ENCODE results near the gene FIBP. TPM values are rescaled to one million over a fixed set of nuclear protein-coding genes. Genes with fewer than 3 reads are reported as not detected.
"Not testable (repeated sequence)": the region's sequence is repeated elsewhere in the genome, so short reads cannot be mapped to it uniquely, and the experiment has no call there.

Gene FIBP
- total and polyA plus RNA-seq, 2 of the 8 experiments (the other 6 are each of a cell fraction or from before 2014, with no cell fraction given) = 74.3 to 173 TPM

- H3K56ac ChIP-seq (replicated peaks; ENCODE audit: insufficient read length, low read depth, low read length); H2AK5ac ChIP-seq (ENCODE audit: low read depth, low read length); H3K9me3 ChIP-seq (ENCODE audit: insufficient read depth in 2 of 2, low read depth in 1 of 2, low read length in 1 of 2); H3K23ac ChIP-seq (ENCODE audit: insufficient read length); H3K79me2 ChIP-seq (ENCODE audit: control insufficient read depth in 1 of 2, insufficient read depth in 2 of 2, low read length in 2 of 2); FAIRE-seq; H2BK5ac ChIP-seq (ENCODE audit: low read depth, low read length); H4K20me1 ChIP-seq (replicated peaks in 1 of 2; ENCODE audit: control insufficient read depth in 1 of 2, insufficient read depth in 2 of 2, low read length in 2 of 2); H4K91ac ChIP-seq (replicated peaks; ENCODE audit: insufficient read length, low read length); H3K36me3 ChIP-seq (ENCODE audit: control insufficient read depth in 2 of 4, insufficient read depth in 4 of 4, low read length in 3 of 4); H4K8ac ChIP-seq (ENCODE audit: extremely low read depth, insufficient read depth, low read length); H4K5ac ChIP-seq (ENCODE audit: insufficient read length, low read depth, low read length); H2BK120ac ChIP-seq (replicated peaks; ENCODE audit: low read depth, low read length); H2AFZ ChIP-seq (ENCODE audit: low read length); H3K18ac ChIP-seq (ENCODE audit: extremely low read depth, low read length); H3K14ac ChIP-seq (ENCODE audit: insufficient read length); H3K79me1 ChIP-seq (ENCODE audit: low read depth, low read length); H3K4ac ChIP-seq (replicated peaks; ENCODE audit: insufficient read length, low read depth, low read length); H2BK20ac ChIP-seq (ENCODE audit: low read length); DNase-seq (ENCODE audit: low read depth in 1 of 2, low spot score in 2 of 2); H3K27ac ChIP-seq (ENCODE audit: low read depth, low read length); H2BK15ac ChIP-seq (ENCODE audit: low read length): not testable (repeated sequence)
- Histone ChIP-seq H3K4me1 (replicated peaks in 1 of 4; ENCODE audit: control insufficient read depth in 3 of 4, insufficient read depth in 4 of 4, low read length in 3 of 4) (peaks cover 0 to 30% (median 12%) of the 10 kb centered on the region in 4 experiments; a peak in 5 of 7 replicates), H3K4me2 (ENCODE audit: insufficient read depth in 1 of 2, low read depth in 2 of 2, low read length in 2 of 2) (peak overlapping the region; percentile 94 to 97), H3K27me3 (replicated peaks in 1 of 4; ENCODE audit: control insufficient read depth in 3 of 4, extremely low read depth in 1 of 4, insufficient read depth in 3 of 4, low read length in 3 of 4) (peaks cover 0 to 14% (median 8%) of the 10 kb centered on the region in 4 experiments; a peak in 6 of 7 replicates), H3K9ac (replicated peaks in 1 of 4; ENCODE audit: extremely low read depth in 1 of 4, low read depth in 3 of 4, low read length in 3 of 4) (peak overlapping the region in 1 of 4 experiments; percentile 54; a peak in 1 of 7 replicates), H3K23me2 (ENCODE audit: low read depth, low read length) (peaks cover 25% of the 10 kb centered on the region), H2BK12ac (ENCODE audit: low read depth, low read length) (peak overlapping the region; percentile 50; the same call in 1 of the 2 replicates), H3K4me3 (ENCODE audit: extremely low read depth in 1 of 4, insufficient read depth in 2 of 4, low read depth in 3 of 4, low read length in 4 of 4) (peak overlapping the region; percentile 74 to 82 (median 78); a peak in 5 of 8 replicates)
- POLR2A ChIA-PET (ENCODE audit: partially characterized antibody) = interaction anchor here (1.1 to 39.7 kb wide), 7 partner anchors 8 to 85 kb away, joined by 3 to 1071 read pairs (median 11); partner anchors contain the start of genes C11orf68, CFL1, EFEMP2 and FOSL1
- CTCF ChIA-PET (ENCODE audit: partially characterized antibody) = interaction anchor here (0.6 to 19.6 kb wide), 19 partner anchors 8 to 536 kb away, joined by 3 to 283 read pairs (median 7); partner anchors contain the start of genes AP5B1, C11orf68, CFL1 and EFEMP2
- 82% methylated on average over 5 of the region's 5 CpGs; no CpG with 5 or more reads in 1 of the 2 experiments for WGBS, 2 experiments (ENCODE audit: extremely low coverage in 1 of 2, insufficient coverage in 1 of 2, insufficient read length in 1 of 2, insufficient replicate concordance in 2 of 2, low coverage in 1 of 2, low lambda C conversion rate in 2 of 2, missing lambda C conversion rate in 1 of 2)
Measured at GRCh38 chr11:65892137-65892540, 3.9 kb upstream of the FIBP start.
